ENCODE results near the gene LLGL2.

GRCh38 chr17:75623386-75623785 is 97.9 kb downstream of the LLGL2 start:
- TF ChIP-seq CTCF (IDR thresholded peaks at IDR 0.05) (no peak), POLR2A (IDR thresholded peaks at IDR 0.05) (no peak)

Data from esophagus squamous epithelium (tissue), 4 donors.